ENCODE measurements around the gene BMPR1A. TPM values are rescaled to one million over a fixed set of nuclear protein-coding genes. Genes with fewer than 3 reads are reported as not detected.
A peak's percentile ranks its signal among the peaks of the same experiment; 100 is the strongest.
"Not testable (repeated sequence)": the region's sequence is repeated elsewhere in the genome, so short reads cannot be mapped to it uniquely, and the experiment has no call there.

BMPR1A gene
- total RNA-seq, 1 donor from 2014 or later: 76.0 TPM

- DNase-seq (ENCODE audit: low spot score): no peak
- ATAC-seq: no peak
- intact Hi-C loops (cut with DNase I): no loop called here
These were observed 101.6 kb downstream of the BMPR1A start for GRCh38 chr10:86858011-86858410.

- no peak for ATAC-seq
- no peak for DNase-seq (ENCODE audit: low spot score)
- intact Hi-C loops (cut with DNase I): no loop called here
These were observed 104.9 kb downstream of the BMPR1A start for GRCh38 chr10:86861351-86861750.

DNA sequence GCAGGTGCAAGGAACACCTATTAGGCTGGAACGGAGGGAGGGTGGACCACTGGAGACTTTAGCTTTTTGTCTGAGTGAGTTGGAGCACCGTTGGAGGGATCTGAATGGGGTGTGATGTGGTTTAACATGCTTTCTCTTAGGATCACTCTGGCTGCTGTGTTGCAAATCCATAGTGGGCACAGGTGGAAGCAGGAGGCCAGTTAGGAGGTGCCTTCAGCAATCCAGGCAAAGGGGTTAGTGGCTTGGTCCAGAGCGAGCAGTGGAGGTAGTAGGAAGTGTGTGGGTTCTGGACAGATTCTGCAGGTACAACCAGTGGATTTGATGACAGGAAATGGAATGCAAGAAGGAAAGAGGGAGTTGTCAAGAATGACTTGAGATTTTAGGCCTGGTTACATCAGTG, 106.0 kb downstream of the BMPR1A start:
- DNase-seq (ENCODE audit: low spot score) (no peak), ATAC-seq (no peak)
- intact Hi-C loops (cut with DNase I): no loop called here

- intact Hi-C loops (cut with DNase I): no loop called here
- no peak for ATAC-seq
- DNase-seq (ENCODE audit: low spot score): no peak
These were observed 106.5 kb downstream of the BMPR1A start for GRCh38 chr10:86862786-86863483.

GRCh38 chr10:86863484-86863842, 107.0 kb downstream of the BMPR1A start:
- intact Hi-C loops (cut with DNase I): no loop called here
- DNase-seq (ENCODE audit: low spot score) (no peak), ATAC-seq (no peak)

DNA sequence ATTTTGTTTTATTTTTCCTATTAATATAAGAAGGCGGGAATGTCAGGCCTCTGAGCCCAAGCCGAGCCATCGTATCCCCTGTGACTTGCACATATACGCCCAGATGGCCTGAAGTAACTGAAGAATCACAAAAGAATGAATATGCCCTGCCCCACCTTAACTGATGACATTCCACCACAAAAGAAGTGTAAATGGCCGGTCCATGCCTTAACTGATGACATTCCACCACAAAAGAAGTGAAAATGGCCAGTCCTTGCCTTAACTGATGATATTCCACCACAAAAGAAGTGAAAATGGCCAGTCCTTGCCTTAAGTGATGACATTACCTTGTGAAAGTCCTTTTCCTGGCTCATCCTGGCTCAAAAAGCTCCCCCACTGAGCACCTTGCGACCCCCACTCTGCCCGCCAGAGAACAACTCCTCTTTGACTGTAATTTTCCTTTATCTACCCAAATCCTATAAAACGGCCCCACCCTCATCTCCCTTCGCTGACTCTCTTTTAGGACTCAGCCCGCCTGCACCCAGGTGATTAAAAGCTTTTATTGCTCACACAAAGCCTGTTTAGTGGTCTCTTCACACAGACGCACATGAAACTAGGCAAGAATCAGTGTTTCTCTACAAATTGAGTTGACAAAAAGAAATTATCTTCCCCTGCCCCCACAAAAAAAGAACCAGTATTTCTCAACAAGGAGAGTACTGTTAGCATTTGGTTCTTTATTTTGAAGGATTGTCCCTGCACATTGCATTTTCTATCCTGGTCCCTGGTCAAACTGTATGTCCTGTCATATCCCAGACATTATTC, 108.8 kb downstream of the BMPR1A start:
- ATAC-seq; intact Hi-C loops (cut with DNase I); DNase-seq (ENCODE audit: low spot score): not testable (repeated sequence)

- ATAC-seq: no peak
- intact Hi-C loops (cut with DNase I): no loop called here
- no peak for DNase-seq (ENCODE audit: low spot score)
These were observed 110.7 kb downstream of the BMPR1A start for GRCh38 chr10:86867149-86867548.

- intact Hi-C loops (cut with DNase I): no loop called here
- peak; percentile 44 for ATAC-seq
These were observed 111.9 kb downstream of the BMPR1A start for GRCh38 chr10:86868353-86868752.

GRCh38 chr10:86870679-86871078, 114.3 kb downstream of the BMPR1A start:
- intact Hi-C loops (cut with DNase I): no loop called here
- ATAC-seq: no peak
- no peak for DNase-seq (ENCODE audit: low spot score)

More at GRCh38 chr10:86868353-86868752, 111.9 kb downstream of the BMPR1A start:
- no peak for DNase-seq (ENCODE audit: low spot score)

- DNase-seq (ENCODE audit: low spot score): no peak
- ATAC-seq: no peak
- intact Hi-C loops (cut with DNase I): no loop called here
These were observed 115.3 kb downstream of the BMPR1A start for GRCh38 chr10:86871563-86872183.

GRCh38 chr10:86872757-86873156, 116.3 kb downstream of the BMPR1A start:
- DNase-seq (ENCODE audit: low spot score) (no peak), ATAC-seq (peak; percentile 51)
- intact Hi-C loops (cut with DNase I): no loop called here

DNA sequence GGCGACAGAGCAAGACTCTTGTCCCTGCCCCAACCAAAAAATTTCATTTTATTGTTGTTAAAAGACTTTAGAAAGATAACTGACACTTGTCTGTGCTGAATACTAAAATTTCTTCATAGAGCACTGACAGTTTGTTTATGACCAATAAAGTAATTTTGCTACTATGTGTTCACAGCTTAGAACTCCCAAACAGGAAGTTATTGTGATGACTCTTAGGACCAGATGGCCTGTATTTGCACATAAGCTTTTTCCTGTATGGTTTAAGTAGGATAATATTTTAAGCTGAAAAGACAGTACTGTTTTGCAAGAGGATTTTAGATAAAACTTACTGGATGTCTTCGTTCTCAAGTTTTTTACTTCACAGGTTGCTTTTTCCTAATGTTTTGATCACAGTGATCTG, 120.3 kb downstream of the BMPR1A start:
- intact Hi-C loops (cut with DNase I): no loop called here
- ATAC-seq: no peak
- no peak for DNase-seq (ENCODE audit: low spot score)

GRCh38 chr10:86878983-86879713, 122.7 kb downstream of the BMPR1A start:
- no peak for ATAC-seq
- intact Hi-C loops (cut with DNase I): no loop called here
- no peak for DNase-seq (ENCODE audit: low spot score)

DNA sequence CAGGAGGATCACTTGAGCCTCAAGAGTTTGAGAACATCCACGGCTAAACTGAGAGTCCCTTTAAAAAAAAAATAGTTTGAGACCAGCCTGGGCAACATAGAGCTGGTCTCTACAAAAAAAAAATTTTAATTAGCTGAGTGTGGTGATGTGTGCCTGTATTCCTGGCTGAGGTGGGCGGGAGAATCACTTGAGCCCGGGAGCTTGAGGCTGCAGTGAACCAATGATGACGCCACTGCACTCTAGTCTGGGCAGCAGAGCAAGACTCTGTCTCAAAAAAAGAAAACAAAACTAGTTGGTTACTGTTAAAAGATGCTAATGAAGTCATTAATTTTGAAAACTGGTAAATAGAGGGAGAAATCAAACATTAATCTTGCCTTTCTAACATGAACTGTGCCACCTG, 124.6 kb downstream of the BMPR1A start:
- ATAC-seq (no peak), DNase-seq (ENCODE audit: low spot score) (no peak)
- intact Hi-C loops (cut with DNase I): loop anchor here (5.0 kb wide), 1 partner anchor 684 kb away; no protein-coding TSS in a partner anchor

DNA sequence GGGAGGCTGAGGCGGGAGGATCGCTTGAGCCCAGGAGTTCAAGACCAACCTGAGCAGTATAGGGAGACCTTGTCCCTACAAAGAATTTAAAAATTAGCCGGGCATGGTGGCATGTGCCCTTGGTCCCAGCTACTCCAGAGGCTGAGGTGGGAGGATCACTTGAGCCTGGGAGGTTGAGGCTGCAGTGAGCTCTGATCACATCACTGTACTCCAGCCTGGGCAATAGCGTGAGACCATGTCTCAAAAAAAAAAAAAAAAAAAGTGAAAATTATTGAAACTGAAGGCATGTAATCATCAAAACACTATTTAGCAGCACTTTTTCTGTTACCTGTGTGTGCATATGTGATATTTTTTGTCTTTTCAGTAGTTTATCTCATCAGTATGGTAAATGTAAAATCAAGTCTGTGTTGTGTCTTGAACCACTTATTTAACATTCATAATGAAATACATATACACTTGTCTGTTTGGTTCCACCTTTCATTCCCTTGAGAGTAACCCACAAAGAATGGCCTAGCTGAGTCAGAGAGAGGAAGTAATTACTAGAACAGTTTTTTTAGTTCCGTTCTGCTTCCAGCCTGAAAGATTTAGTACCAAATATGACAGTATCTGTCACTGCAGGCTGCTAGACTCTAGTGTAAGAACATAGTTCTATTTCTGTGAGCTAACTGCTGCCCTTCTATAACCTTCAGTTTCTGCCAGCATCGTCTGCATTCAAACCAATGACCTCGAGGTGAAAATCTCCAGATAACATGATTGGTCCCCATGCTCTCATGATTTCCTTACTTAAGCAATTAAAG, 132.4 kb downstream of the BMPR1A start:
- DNase-seq (ENCODE audit: low spot score): no peak
- peak; percentile 63 for ATAC-seq
- intact Hi-C loops (cut with DNase I): no loop called here

- ATAC-seq: no peak
- no peak for DNase-seq (ENCODE audit: low spot score)
- intact Hi-C loops (cut with DNase I): no loop called here
These were observed 133.6 kb downstream of the BMPR1A start for GRCh38 chr10:86889997-86890396.

DNA sequence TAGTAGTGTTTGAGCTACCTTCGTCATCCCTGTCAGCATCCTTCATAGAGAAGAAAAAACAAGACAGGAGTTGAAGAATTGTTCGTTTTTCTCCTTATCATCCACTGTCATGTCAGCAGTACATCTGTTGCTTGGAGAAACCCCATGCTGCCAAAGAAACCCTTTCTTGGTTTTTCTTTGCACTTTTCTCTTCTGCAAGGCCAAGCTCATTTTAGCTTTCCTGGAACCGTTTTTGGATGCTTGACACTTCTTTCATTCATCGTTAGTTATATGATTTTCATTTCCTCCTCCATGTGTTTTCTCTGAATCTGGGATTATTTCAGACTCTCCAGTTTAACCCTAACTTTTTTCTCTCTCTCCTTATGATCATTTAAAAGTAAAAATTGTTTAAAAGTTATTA, 142.1 kb downstream of the BMPR1A start:
- DNase-seq (ENCODE audit: low spot score) (no peak), ATAC-seq (no peak)
- intact Hi-C loops (cut with DNase I): loop anchor here (2.0 kb wide), 1 partner anchor 212 kb away; no protein-coding TSS in a partner anchor

DNA sequence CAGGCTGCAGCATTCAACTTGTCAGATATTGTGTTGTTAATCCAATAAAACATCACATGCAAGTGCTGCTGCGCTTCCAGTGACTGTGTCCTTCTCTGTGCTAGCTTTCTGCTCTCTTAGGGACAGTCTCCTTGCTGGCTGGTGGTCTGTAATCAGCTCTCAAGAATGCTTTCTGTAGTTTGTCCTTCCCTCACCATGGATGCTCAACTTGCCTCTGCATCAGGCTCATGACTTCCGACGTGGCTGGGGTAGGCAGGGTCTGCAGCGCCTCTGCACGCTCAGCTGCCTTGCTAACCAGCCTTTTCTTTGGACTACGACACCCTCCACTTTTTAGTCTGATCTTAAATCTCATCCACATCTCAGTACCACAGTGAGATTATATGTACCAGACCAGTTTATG, 142.7 kb downstream of the BMPR1A start:
- DNase-seq (ENCODE audit: low spot score) (no peak), ATAC-seq (peak; percentile 16)
- intact Hi-C loops (cut with DNase I): loop anchor here (2.0 kb wide), 1 partner anchor 212 kb away; no protein-coding TSS in a partner anchor

Measured in sciatic nerve (tissue), 2 donors.